IMR-90 (cell line): Measurements from ENCODE around the gene IL21. TPM values are rescaled to one million over a fixed set of nuclear protein-coding genes. Genes with fewer than 3 reads are reported as not detected.

Source experiments
- ATAC-seq: fragments of 200-7000 bp; cut with Tn5 transposase; 2 replicates; pipeline ENCODE4 v1.9.1; 2020; ENCODE audit warnings: low read depth, mild to moderate bottlenecking, moderate library complexity
- BruUV-seq: library from RNA; stranded (reverse); fragments of 400-500 nt; replicated peaks from 2 replicates; lab custom pipeline; 2021; lab: Mats Ljungman, UMichigan
- CTCF ChIA-PET: fragments of 300-600 bp; formaldehyde crosslinking; extraction: SDS; loops from one replicate; lab custom pipeline; 2021; ENCODE audit warnings: antibody characterized with exemption; lab: Yijun Ruan, JAX
- POLR2A ChIA-PET: fragments of 300-600 bp; sonication (Branson Sonifier 250); formaldehyde crosslinking; loops from one replicate; lab custom pipeline; 2022; ENCODE audit warnings: antibody characterized with exemption; ENCODE audit not compliant: unreplicated experiment; lab: Charles Lee
- DNase-seq: peaks from one replicate; pipeline ENCODE4 v3.0.0; 2013
- H2AFZ ChIP-seq: replicated peaks from 2 replicates; pipeline ENCODE3; 2013; ENCODE audit warnings: low read length, mild to moderate bottlenecking; ENCODE audit not compliant: poor library complexity
- H2AK5ac ChIP-seq: 2 replicates; pipeline ENCODE4 v1.6.1; 2013; ENCODE audit warnings: low read depth, low read length, inconsistent platforms
- H2AK9ac ChIP-seq: replicated peaks from 2 replicates; pipeline ENCODE3; 2013; ENCODE audit warnings: mild to moderate bottlenecking, low read depth, low read length, moderate library complexity; ENCODE audit not compliant: poor library complexity
- H2BK120ac ChIP-seq: 2 replicates; pipeline ENCODE4 v1.6.1; 2013; ENCODE audit warnings: low read depth, low read length, inconsistent platforms
- H2BK15ac ChIP-seq: 3 replicates; pipeline ENCODE4 v1.6.1; 2013; ENCODE audit warnings: low read depth, low read length, inconsistent platforms
- H2BK20ac ChIP-seq: 2 replicates; pipeline ENCODE4 v1.6.1; 2013; ENCODE audit warnings: low read depth, mild to moderate bottlenecking, inconsistent platforms, low read length, moderate library complexity
- H2BK5ac ChIP-seq: 2 replicates; pipeline ENCODE4 v1.6.1; 2013; ENCODE audit warnings: mild to moderate bottlenecking, low read depth, low read length, inconsistent platforms; ENCODE audit not compliant: poor library complexity, severe bottlenecking
- H3K14ac ChIP-seq: replicated peaks from 2 replicates; pipeline ENCODE4 v1.6.1; 2013; ENCODE audit warnings: low read depth, low read length, inconsistent platforms
- H3K18ac ChIP-seq: 2 replicates; pipeline ENCODE4 v1.6.1; 2013; ENCODE audit warnings: low read depth, low read length, control low read depth
- H3K23ac ChIP-seq: 2 replicates; pipeline ENCODE4 v1.6.1; 2013; ENCODE audit warnings: low read depth, low read length, inconsistent platforms
- H3K27ac ChIP-seq: 2 replicates; pipeline ENCODE4 v1.5.1; 2013; ENCODE audit warnings: mild to moderate bottlenecking, control low read depth, low read length; ENCODE audit not compliant: insufficient read depth
- H3K27me3 ChIP-seq: 2 replicates; pipeline ENCODE4 v1.6.1; 2013; ENCODE audit warnings: low read length; ENCODE audit not compliant: control insufficient read depth, insufficient read depth
- H3K36me3 ChIP-seq: 2 replicates; pipeline ENCODE4 v1.6.1; 2013; ENCODE audit warnings: low read length, mixed read lengths; ENCODE audit not compliant: control insufficient read depth, insufficient read depth
- H3K4ac ChIP-seq: 2 replicates; pipeline ENCODE4 v1.6.1; 2013; ENCODE audit warnings: low read depth, low read length, inconsistent platforms
- H3K4me1 ChIP-seq: 2 replicates; pipeline ENCODE4 v1.6.1; 2013; ENCODE audit warnings: low read length, mixed read lengths; ENCODE audit not compliant: control insufficient read depth, insufficient read depth
- H3K4me2 ChIP-seq: 2 replicates; pipeline ENCODE4 v1.6.1; 2013; ENCODE audit warnings: low read depth, mild to moderate bottlenecking, control low read depth, low read length, moderate library complexity
- H3K4me3 ChIP-seq: 2 replicates; pipeline ENCODE4 v1.5.1; 2013; ENCODE audit warnings: low read depth, mild to moderate bottlenecking, control low read depth, low read length, moderate library complexity; ENCODE audit not compliant: insufficient read depth
- H3K56ac ChIP-seq: 2 replicates; pipeline ENCODE4 v1.6.1; 2013; ENCODE audit warnings: low read length, inconsistent platforms; ENCODE audit not compliant: insufficient read depth; ENCODE audit errors: extremely low read depth
- H3K79me1 ChIP-seq, 2 experiments: 2 replicates each; pipeline ENCODE4 v1.6.1; 2013; ENCODE audit warnings: low read length in 2 of 2, inconsistent platforms in 1 of 2, low read depth in 1 of 2
- H3K9ac ChIP-seq: 2 replicates; pipeline ENCODE4 v1.6.1; 2013; ENCODE audit warnings: low read depth, low read length, control low read depth
- H3K9me1 ChIP-seq: 2 replicates; pipeline ENCODE4 v1.6.1; 2013; ENCODE audit warnings: low read length, inconsistent platforms; ENCODE audit not compliant: insufficient read depth
- H3K9me3 ChIP-seq: 2 replicates; pipeline ENCODE4 v1.6.1; 2013; ENCODE audit warnings: low read length; ENCODE audit not compliant: control insufficient read depth, insufficient read depth
- H4K20me1 ChIP-seq: 2 replicates; pipeline ENCODE4 v1.6.1; 2013; ENCODE audit warnings: low read length, inconsistent platforms; ENCODE audit not compliant: insufficient read depth
- H4K5ac ChIP-seq: 2 replicates; pipeline ENCODE4 v1.6.1; 2013; ENCODE audit warnings: mild to moderate bottlenecking, low read depth, low read length, control low read depth
- H4K8ac ChIP-seq, 2 experiments: 2 replicates each; pipeline ENCODE4 v1.6.1; 2013; ENCODE audit warnings: low read depth in 2 of 2, low read length in 2 of 2, control low read depth in 1 of 2, inconsistent platforms in 1 of 2
- H4K91ac ChIP-seq: 2 replicates; pipeline ENCODE4 v1.6.1; 2013; ENCODE audit warnings: low read depth, low read length, inconsistent platforms; ENCODE audit not compliant: insufficient read depth
- CEBPB ChIP-seq: IDR thresholded peaks from 2 replicates; pipeline ENCODE4 v1.6.1; 2012; ENCODE audit warnings: low read depth, low read length, improper control_type of control experiment
- FOS ChIP-seq: fragments of 150-350 bp; IDR thresholded peaks from 2 replicates; pipeline ENCODE4 v1.6.1; 2016; ENCODE audit warnings: low read depth, low read length
- MAZ ChIP-seq: IDR thresholded peaks from 2 replicates; pipeline ENCODE4 v1.6.1; 2012; ENCODE audit warnings: low read depth, mild to moderate bottlenecking, low read length, improper control_type of control experiment, moderate library complexity, borderline replicate concordance
- NFE2L2 ChIP-seq: fragments of 150-350 bp; IDR thresholded peaks from 2 replicates; pipeline ENCODE4 v1.6.1; 2016; ENCODE audit warnings: low read depth, mild to moderate bottlenecking, low read length
- RAD21 ChIP-seq: IDR thresholded peaks from 2 replicates; pipeline ENCODE4 v1.6.1; 2012; ENCODE audit warnings: low read length, improper control_type of control experiment
- RCOR1 ChIP-seq: IDR thresholded peaks from 2 replicates; pipeline ENCODE4 v1.6.1; 2012; ENCODE audit warnings: mild to moderate bottlenecking, low read length, improper control_type of control experiment; ENCODE audit not compliant: insufficient replicate concordance
- SMC3 ChIP-seq: fragments of 150-350 bp; IDR thresholded peaks from 2 replicates; pipeline ENCODE4 v1.6.1; 2016; ENCODE audit warnings: low read depth, mild to moderate bottlenecking, antibody characterized with exemption, low read length, moderate library complexity
- USF2 ChIP-seq: fragments of 150-350 bp; IDR thresholded peaks from 2 replicates; pipeline ENCODE4 v1.6.1; 2017; ENCODE audit warnings: mild to moderate bottlenecking, antibody characterized with exemption, low read length, low read depth
- WGBS, 2 experiments: methylation state at CpG; one replicate each; pipeline versions ENCODE4 v1.1.5 to v1.1.7; 2013; ENCODE audit warnings: missing lambda C conversion rate in 2 of 2; ENCODE audit not compliant: insufficient read length in 1 of 2; ENCODE audit errors: extremely low coverage in 2 of 2; 5-methylcytosine and 5-hydroxymethylcytosine counted together
- dilution Hi-C: fragments of 300-500 bp; cut with HindIII; formaldehyde crosslinking; loops from one replicate; pipeline ENCODE4 v1.14.3; 2018; ENCODE audit warnings: low sequenced_read_pairs; ENCODE audit not compliant: unreplicated experiment
- in situ Hi-C: fragments of 300-500 bp; cut with MboI; formaldehyde crosslinking; loops from 3 replicates; pipeline ENCODE4 v1.14.3; 2019; ENCODE audit warnings: low sequenced_read_pairs, inconsistent platforms, mixed read lengths
- intact Hi-C: fragments of 100-400 bp; cut with micrococcal nuclease; formaldehyde crosslinking; loops from 2 replicates; pipeline ENCODE4 v1.10.0; 2022
- polyA plus RNA-seq, 3 experiments: library from polyadenylated mRNA; depleted of rRNA; stranded (reverse); fragments of >200 nt; gene quantifications; 2 replicates each; pipeline ENCODE4 v1.2.3, GENCODE V29; 2012; ENCODE audit warnings: low replicate concordance in 1 of 3
- total RNA-seq: library from RNA; depleted of rRNA; stranded (reverse); fragments of >200 nt; gene quantifications from 2 replicates; pipeline ENCODE4 v1.2.3, GENCODE V29; 2012
- TF ChIP-seq, protein P1 (sequence below): fragments of 150-350 bp; IDR thresholded peaks from 2 replicates; pipeline ENCODE4 v1.6.1; 2016; ENCODE audit warnings: low read depth, mild to moderate bottlenecking, low read length, moderate library complexity, borderline replicate concordance

IL21 gene
- total and polyA plus RNA-seq, 2 of the 4 experiments (the other 2 are of a cell fraction): not detected

GRCh38 chr4:122603156-122603574, 17.7 kb downstream of the IL21 start:
- no peak for TF ChIP-seq NFE2L2
- TF ChIP-seq RAD21: no peak
- no peak for TF ChIP-seq USF2
- TF ChIP-seq RCOR1: no peak
- no peak for TF ChIP-seq SMC3
- TF ChIP-seq FOS: no peak
- no peak for TF ChIP-seq MAZ
- no peak for TF ChIP-seq CEBPB
- TF ChIP-seq, protein P1, sequence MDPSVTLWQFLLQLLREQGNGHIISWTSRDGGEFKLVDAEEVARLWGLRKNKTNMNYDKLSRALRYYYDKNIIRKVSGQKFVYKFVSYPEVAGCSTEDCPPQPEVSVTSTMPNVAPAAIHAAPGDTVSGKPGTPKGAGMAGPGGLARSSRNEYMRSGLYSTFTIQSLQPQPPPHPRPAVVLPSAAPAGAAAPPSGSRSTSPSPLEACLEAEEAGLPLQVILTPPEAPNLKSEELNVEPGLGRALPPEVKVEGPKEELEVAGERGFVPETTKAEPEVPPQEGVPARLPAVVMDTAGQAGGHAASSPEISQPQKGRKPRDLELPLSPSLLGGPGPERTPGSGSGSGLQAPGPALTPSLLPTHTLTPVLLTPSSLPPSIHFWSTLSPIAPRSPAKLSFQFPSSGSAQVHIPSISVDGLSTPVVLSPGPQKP: no peak
- POLR2A ChIA-PET: interaction anchor here (0.5 kb wide), 1 partner anchor 295 kb away, joined by 5 read pairs; no protein-coding TSS in a partner anchor
- Histone ChIP-seq H2AK5ac (no peak overlapping the region), H3K9me3 (no peaks in the 10 kb centered on the region), H2AFZ (peak overlapping the region; percentile 9), H4K91ac (no peak overlapping the region), H3K14ac (no peak overlapping the region), H3K4me3 (no peak overlapping the region), H3K18ac (no peak overlapping the region), H3K4me2 (no peak overlapping the region), H4K20me1 (no peaks in the 10 kb centered on the region), H2BK5ac (no peak overlapping the region), H2AK9ac (no peak overlapping the region), H3K9ac (no peak overlapping the region), H4K8ac (no peak overlapping the region), H3K4ac (peak overlapping the region; percentile 12; the same call in 1 of the 2 replicates), H4K5ac (no peak overlapping the region), H3K27ac (no peak overlapping the region), H2BK15ac (no peak overlapping the region), H3K23ac (no peak overlapping the region), H3K27me3 (peaks cover 2% of the 10 kb centered on the region; the same call in 1 of the 2 replicates), H3K9me1 (no peaks in the 10 kb centered on the region), H2BK120ac (peak overlapping the region; percentile 48; the same call in 1 of the 2 replicates), H2BK20ac (no peak overlapping the region), H3K79me1 (no peaks in the 10 kb centered on the region), H3K36me3 (no peaks in the 10 kb centered on the region), H3K4me1 (no peaks in the 10 kb centered on the region), H3K56ac (no peak overlapping the region)
- BruUV-seq: no TSS peak
- WGBS, 2 experiments: no CpG with 5 or more reads among the region's 8 CpGs
- DNase-seq (peak; percentile 11), ATAC-seq (no peak)
- dilution Hi-C loops (loop anchor here (25.0 kb wide), 1 partner anchor 309 kb away; the partner anchor contains the start of gene NUDT6), in situ Hi-C loops (loop anchor here (5.0 kb wide), 2 partner anchors 119 to 319 kb away; partner anchors contain the start of gene NUDT6), intact Hi-C loops (loop anchor here (2.0 to 10.0 kb wide), 3 partner anchors 232 to 328 kb away; no protein-coding TSS in a partner anchor)
- CTCF ChIA-PET: interaction anchor here (1.2 to 2.8 kb wide), 3 partner anchors 9 to 311 kb away, joined by 5 to 18 read pairs (median 7); no protein-coding TSS in a partner anchor
